ENCODE results near the gene ANTXR2. TPM values are rescaled to one million over a fixed set of nuclear protein-coding genes. Genes with fewer than 3 reads are reported as not detected.

ANTXR2 gene
- total RNA-seq, 2 donors from 2014 or later = 86.1 to 133 TPM

GRCh38 chr4:79875344-79875899, 197.6 kb downstream of the ANTXR2 start:
- Histone ChIP-seq H3K4me3 (no peak overlapping the region), H3K4me1 (replicated peaks) (no peaks in the 10 kb centered on the region), H3K27ac (no peak overlapping the region), H3K27me3 (replicated peaks; ENCODE audit: insufficient read depth) (no peaks in the 10 kb centered on the region), H3K36me3 (no peaks in the 10 kb centered on the region), H3K9me3 (no peaks in the 10 kb centered on the region)
- 85% methylated on average over 4 of the region's 4 CpGs for WGBS
- intact Hi-C loops (cut with DNase I) = no loop called here
- no peak for DNase-seq (ENCODE audit: low spot score)
- TF ChIP-seq POLR2A (IDR thresholded peaks at IDR 0.05) (no peak), CTCF (IDR thresholded peaks at IDR 0.05) (no peak), POLR2AphosphoS5 (IDR thresholded peaks at IDR 0.05) (no peak)

GRCh38 chr4:79874197-79874596, 198.8 kb downstream of the ANTXR2 start:
- DNase-seq (ENCODE audit: low spot score) = no peak
- H3K4me3 ChIP-seq = no peak overlapping the region
- WGBS = 93% methylated on average over 2 of the region's 2 CpGs
- no peak overlapping the region for H3K27ac ChIP-seq
- H3K9me3 ChIP-seq = no peaks in the 10 kb centered on the region
- intact Hi-C loops (cut with DNase I) = no loop called here
- no peak for TF ChIP-seq POLR2AphosphoS5 (IDR thresholded peaks at IDR 0.05)
- no peak for TF ChIP-seq CTCF (IDR thresholded peaks at IDR 0.05)
- no peak for TF ChIP-seq POLR2A (IDR thresholded peaks at IDR 0.05)
- no peaks in the 10 kb centered on the region for H3K36me3 ChIP-seq
- no peaks in the 10 kb centered on the region for H3K27me3 ChIP-seq (replicated peaks; ENCODE audit: insufficient read depth)
- H3K4me1 ChIP-seq (replicated peaks) = no peaks in the 10 kb centered on the region

GRCh38 chr4:79872738-79873137, 200.3 kb downstream of the ANTXR2 start:
- no peak for DNase-seq (ENCODE audit: low spot score)
- H3K36me3 ChIP-seq = no peaks in the 10 kb centered on the region
- no peak overlapping the region for H3K27ac ChIP-seq
- intact Hi-C loops (cut with DNase I) = no loop called here
- no peak for TF ChIP-seq POLR2AphosphoS5 (IDR thresholded peaks at IDR 0.05)
- TF ChIP-seq CTCF (IDR thresholded peaks at IDR 0.05) = no peak
- no peak for TF ChIP-seq POLR2A (IDR thresholded peaks at IDR 0.05)
- no peaks in the 10 kb centered on the region for H3K4me1 ChIP-seq (replicated peaks)
- H3K9me3 ChIP-seq = no peaks in the 10 kb centered on the region
- no peaks in the 10 kb centered on the region for H3K27me3 ChIP-seq (replicated peaks; ENCODE audit: insufficient read depth)
- WGBS = 53% methylated on average over 1 of the region's 1 CpG
- H3K4me3 ChIP-seq = no peak overlapping the region

GRCh38 chr4:79871961-79872360, 201.1 kb downstream of the ANTXR2 start:
- DNase-seq (ENCODE audit: low spot score) = no peak
- H3K4me3 ChIP-seq = no peak overlapping the region
- 62% methylated on average over 3 of the region's 3 CpGs for WGBS
- H3K9me3 ChIP-seq = no peaks in the 10 kb centered on the region
- no peaks in the 10 kb centered on the region for H3K27me3 ChIP-seq (replicated peaks; ENCODE audit: insufficient read depth)
- H3K4me1 ChIP-seq (replicated peaks) = no peaks in the 10 kb centered on the region
- no peak for TF ChIP-seq POLR2A (IDR thresholded peaks at IDR 0.05)
- TF ChIP-seq CTCF (IDR thresholded peaks at IDR 0.05) = no peak
- TF ChIP-seq POLR2AphosphoS5 (IDR thresholded peaks at IDR 0.05) = no peak
- H3K36me3 ChIP-seq = no peaks in the 10 kb centered on the region
- no peak overlapping the region for H3K27ac ChIP-seq
- intact Hi-C loops (cut with DNase I) = no loop called here

- TF ChIP-seq POLR2AphosphoS5 (IDR thresholded peaks at IDR 0.05) (no peak), POLR2A (IDR thresholded peaks at IDR 0.05) (no peak), CTCF (IDR thresholded peaks at IDR 0.05) (no peak)
- Histone ChIP-seq H3K27ac (no peak overlapping the region), H3K27me3 (replicated peaks; ENCODE audit: insufficient read depth) (no peaks in the 10 kb centered on the region), H3K4me3 (no peak overlapping the region), H3K9me3 (no peaks in the 10 kb centered on the region), H3K36me3 (no peaks in the 10 kb centered on the region), H3K4me1 (replicated peaks) (no peaks in the 10 kb centered on the region)
- WGBS = 74% methylated on average over 4 of the region's 4 CpGs
- intact Hi-C loops (cut with DNase I) = no loop called here
- DNase-seq (ENCODE audit: low spot score) = no peak
Measured at GRCh38 chr4:79869597-79870237, 203.3 kb downstream of the ANTXR2 start.

All from prostate gland (tissue), 2 donors.